GM18873 (cell line): ENCODE data around the gene NECTIN1.

ENCODE experiments used
- ATAC-seq: cut with Tn5 transposase; IDR thresholded peaks from one replicate; pipeline ENCODE4 v1.9.1; 2021; ENCODE audit warnings: mild to moderate bottlenecking, moderate library complexity, moderate number of reproducible peaks; ENCODE audit not compliant: unreplicated experiment, low FRiP score

The NECTIN1 gene

GRCh38 chr11:119677840-119678239 is 51.2 kb downstream of the NECTIN1 start:
- ATAC-seq = no peak

- no peak for ATAC-seq
Measured at GRCh38 chr11:119676461-119677020, 52.5 kb downstream of the NECTIN1 start.

GRCh38 chr11:119673759-119674336 is 55.2 kb downstream of the NECTIN1 start:
- ATAC-seq = peak; percentile 78

- ATAC-seq = peak; percentile 1
Measured at GRCh38 chr11:119673052-119673758, 55.8 kb downstream of the NECTIN1 start.

GRCh38 chr11:119672597-119672996 is 56.4 kb downstream of the NECTIN1 start:
- ATAC-seq = no peak

GRCh38 chr11:119671561-119672015 is 57.4 kb downstream of the NECTIN1 start:
- no peak for ATAC-seq

GRCh38 chr11:119671051-119671450 is 57.9 kb downstream of the NECTIN1 start:
- ATAC-seq = no peak

- ATAC-seq = no peak
Measured at GRCh38 chr11:119669487-119669886, 59.5 kb downstream of the NECTIN1 start.

- no peak for ATAC-seq
Measured at GRCh38 chr11:119668676-119669075, 60.3 kb downstream of the NECTIN1 start.

- peak; percentile 74 for ATAC-seq
Measured at GRCh38 chr11:119666463-119667131, 62.4 kb downstream of the NECTIN1 start.

- no peak for ATAC-seq
Measured at GRCh38 chr11:119666061-119666460, 62.9 kb downstream of the NECTIN1 start.

GRCh38 chr11:119664701-119665420 is 64.1 kb downstream of the NECTIN1 start:
- ATAC-seq = no peak

GRCh38 chr11:119664063-119664572 is 64.9 kb downstream of the NECTIN1 start:
- ATAC-seq = no peak

- ATAC-seq = no peak
Measured at GRCh38 chr11:119663279-119663678, 65.7 kb downstream of the NECTIN1 start.

- ATAC-seq = no peak
Measured at GRCh38 chr11:119661226-119661625, 67.8 kb downstream of the NECTIN1 start.

GRCh38 chr11:119659971-119660723 is 68.9 kb downstream of the NECTIN1 start:
- ATAC-seq = no peak

GRCh38 chr11:119652907-119653659 is 75.9 kb downstream of the NECTIN1 start:
- no peak for ATAC-seq

- no peak for ATAC-seq
Measured at GRCh38 chr11:119651802-119652584, 77.0 kb downstream of the NECTIN1 start.
